BLaER1 treated with 17β-estradiol and CSF1 and Interleukin-3, amounts not matched to agents 10 nM and 100 nM (cell line): ENCODE results near the gene UBR4.

ENCODE experiments used
- H3K27ac ChIP-seq, 11 experiments: shearing (Covaris generic); formaldehyde crosslinking; 2 replicates each; pipeline ENCODE4 v1.8.1; 2022
- H3K27me3 ChIP-seq, 11 experiments: shearing (Covaris generic); formaldehyde crosslinking; 2 replicates each; pipeline ENCODE4 v1.8.1; 2022
- H3K36me3 ChIP-seq, 11 experiments: shearing (Covaris generic); formaldehyde crosslinking; 2 replicates each; pipeline ENCODE4 v1.8.1; 2022
- H3K4me1 ChIP-seq, 10 experiments: shearing (Covaris generic); formaldehyde crosslinking; 2 replicates each; pipeline ENCODE4 v1.8.1; 2022
- H3K4me2 ChIP-seq, 11 experiments: shearing (Covaris generic); formaldehyde crosslinking; 2 replicates each; pipeline ENCODE4 v1.8.1; 2022
- H3K4me3 ChIP-seq, 10 experiments: shearing (Covaris generic); formaldehyde crosslinking; 2 replicates each; pipeline ENCODE4 v1.8.1; 2022
- H3K9ac ChIP-seq, 11 experiments: shearing (Covaris generic); formaldehyde crosslinking; 2 replicates each; pipeline ENCODE4 v1.8.1; 2022
- H3K9me3 ChIP-seq, 11 experiments: shearing (Covaris generic); formaldehyde crosslinking; replicated peaks in 1 of 11; 2 replicates each; pipeline ENCODE4 v1.8.1; 2022
- H4K20me1 ChIP-seq, 11 experiments: shearing (Covaris generic); formaldehyde crosslinking; 2 replicates each; pipeline ENCODE4 v1.8.1; 2022
- Cebpa-rat ChIP-seq, 11 experiments: shearing (Covaris generic); IDR thresholded peaks; 2 replicates each; pipeline ENCODE4 v1.8.1; 2022

The UBR4 gene

GRCh38 chr1:19202396-19202795, 7.7 kb downstream of the UBR4 start:
- H3K9me3 ChIP-seq = no peaks in the 10 kb centered on the region
- no peak overlapping the region for H3K9ac ChIP-seq
- no peaks in the 10 kb centered on the region for H3K27me3 ChIP-seq
- TF ChIP-seq Cebpa-rat (IDR thresholded peaks at IDR 0.05) = no peak
- H4K20me1 ChIP-seq = peaks cover 73 to 100% (median 90%) of the 10 kb centered on the region in 11 experiments
- peaks cover 6 to 52% (median 26%) of the 10 kb centered on the region in 10 experiments; a peak in 18 of 20 replicates for H3K4me1 ChIP-seq
- no peak overlapping the region for H3K4me3 ChIP-seq
- peaks cover 48 to 89% (median 61%) of the 10 kb centered on the region in 11 experiments for H3K36me3 ChIP-seq
- H3K27ac ChIP-seq = no peak overlapping the region
- no peak overlapping the region for H3K4me2 ChIP-seq

- Histone ChIP-seq H3K9ac (no peak overlapping the region), H3K4me2 (no peak overlapping the region), H3K4me1 (peaks cover 0 to 29% (median 10%) of the 10 kb centered on the region in 10 experiments; a peak in 14 of 20 replicates), H3K4me3 (no peak overlapping the region), H3K27me3 (no peaks in the 10 kb centered on the region), H3K9me3 (no peaks in the 10 kb centered on the region), H3K27ac (no peak overlapping the region), H4K20me1 (peaks cover 58 to 99% (median 69%) of the 10 kb centered on the region in 11 experiments), H3K36me3 (peaks cover 71 to 98% (median 83%) of the 10 kb centered on the region in 11 experiments)
- TF ChIP-seq Cebpa-rat (IDR thresholded peaks at IDR 0.05) = no peak
Observed at GRCh38 chr1:19199969-19200604, 10.0 kb downstream of the UBR4 start.

GRCh38 chr1:19199329-19199968, 10.6 kb downstream of the UBR4 start:
- Histone ChIP-seq H3K36me3 (peaks cover 78 to 98% (median 89%) of the 10 kb centered on the region in 11 experiments), H3K27me3 (no peaks in the 10 kb centered on the region)
- no peak for TF ChIP-seq Cebpa-rat (IDR thresholded peaks at IDR 0.05)

GRCh38 chr1:19198820-19199219, 11.2 kb downstream of the UBR4 start:
- Histone ChIP-seq H3K27me3 (no peaks in the 10 kb centered on the region), H3K27ac (no peak overlapping the region), H3K9me3 (no peaks in the 10 kb centered on the region), H4K20me1 (peaks cover 46 to 98% (median 65%) of the 10 kb centered on the region in 11 experiments), H3K4me3 (no peak overlapping the region), H3K36me3 (peaks cover 84 to 100% (median 96%) of the 10 kb centered on the region in 11 experiments), H3K4me1 (peaks cover 0 to 16% (median 0%) of the 10 kb centered on the region in 10 experiments; a peak in 4 of 20 replicates), H3K4me2 (no peak overlapping the region), H3K9ac (no peak overlapping the region)
- TF ChIP-seq Cebpa-rat (IDR thresholded peaks at IDR 0.05) = no peak

More at GRCh38 chr1:19199329-19199968, 10.6 kb downstream of the UBR4 start:
- no peak overlapping the region for H3K4me3 ChIP-seq
- no peak overlapping the region for H3K27ac ChIP-seq
- peaks cover 52 to 98% (median 65%) of the 10 kb centered on the region in 11 experiments for H4K20me1 ChIP-seq
- no peak overlapping the region for H3K9ac ChIP-seq
- peaks cover 0 to 22% (median 3%) of the 10 kb centered on the region in 10 experiments; a peak in 14 of 20 replicates for H3K4me1 ChIP-seq
- no peak overlapping the region for H3K4me2 ChIP-seq
- H3K9me3 ChIP-seq = no peaks in the 10 kb centered on the region

- Histone ChIP-seq H3K9me3 (no peaks in the 10 kb centered on the region), H3K27ac (no peak overlapping the region), H4K20me1 (peaks cover 36 to 98% (median 56%) of the 10 kb centered on the region in 11 experiments), H3K36me3 (peaks cover 92 to 100% (median 98%) of the 10 kb centered on the region in 11 experiments), H3K9ac (no peak overlapping the region), H3K4me2 (no peak overlapping the region), H3K4me1 (peaks cover 0 to 8% (median 0%) of the 10 kb centered on the region in 10 experiments; a peak in 1 of 20 replicates), H3K27me3 (no peaks in the 10 kb centered on the region), H3K4me3 (no peak overlapping the region)
- TF ChIP-seq Cebpa-rat (IDR thresholded peaks at IDR 0.05) = no peak
Observed at GRCh38 chr1:19197845-19198244, 12.2 kb downstream of the UBR4 start.

- Histone ChIP-seq H3K9me3 (no peaks in the 10 kb centered on the region), H3K9ac (no peak overlapping the region; a peak in 1 of 22 replicates), H3K27me3 (no peaks in the 10 kb centered on the region), H3K36me3 (peaks cover 99 to 100% (median 100%) of the 10 kb centered on the region in 11 experiments), H3K4me1 (no peaks in the 10 kb centered on the region), H3K4me3 (no peak overlapping the region), H3K4me2 (no peak overlapping the region), H4K20me1 (peaks cover 24 to 92% (median 45%) of the 10 kb centered on the region in 11 experiments; a peak in 21 of 22 replicates), H3K27ac (no peak overlapping the region)
- no peak for TF ChIP-seq Cebpa-rat (IDR thresholded peaks at IDR 0.05)
Observed at GRCh38 chr1:19196331-19196730, 13.7 kb downstream of the UBR4 start.

GRCh38 chr1:19193004-19193403, 17.1 kb downstream of the UBR4 start:
- Histone ChIP-seq H3K4me3 (no peak overlapping the region), H3K36me3 (peaks cover 98 to 100% (median 99%) of the 10 kb centered on the region in 11 experiments), H3K27ac (no peak overlapping the region), H3K9me3 (no peaks in the 10 kb centered on the region), H4K20me1 (peaks cover 0 to 92% (median 34%) of the 10 kb centered on the region in 11 experiments; a peak in 15 of 22 replicates), H3K4me2 (no peak overlapping the region), H3K4me1 (no peaks in the 10 kb centered on the region), H3K9ac (no peak overlapping the region), H3K27me3 (no peaks in the 10 kb centered on the region)
- no peak for TF ChIP-seq Cebpa-rat (IDR thresholded peaks at IDR 0.05)

- peaks cover 97 to 100% (median 99%) of the 10 kb centered on the region in 11 experiments for H3K36me3 ChIP-seq
- H4K20me1 ChIP-seq = peaks cover 0 to 90% (median 29%) of the 10 kb centered on the region in 11 experiments; a peak in 15 of 22 replicates
- H3K27me3 ChIP-seq = no peaks in the 10 kb centered on the region
- no peaks in the 10 kb centered on the region for H3K4me1 ChIP-seq
- no peak for TF ChIP-seq Cebpa-rat (IDR thresholded peaks at IDR 0.05)
- no peak overlapping the region; a peak in 1 of 22 replicates for H3K9ac ChIP-seq
- H3K27ac ChIP-seq = no peak overlapping the region
- H3K4me2 ChIP-seq = no peak overlapping the region
- H3K9me3 ChIP-seq = no peaks in the 10 kb centered on the region
- H3K4me3 ChIP-seq = no peak overlapping the region
Observed at GRCh38 chr1:19191811-19192210, 18.3 kb downstream of the UBR4 start.

GRCh38 chr1:19190468-19190867, 19.6 kb downstream of the UBR4 start:
- Histone ChIP-seq H3K4me1 (no peaks in the 10 kb centered on the region), H3K9me3 (no peaks in the 10 kb centered on the region), H3K27me3 (no peaks in the 10 kb centered on the region), H3K36me3 (peaks cover 97 to 100% (median 99%) of the 10 kb centered on the region in 11 experiments), H3K4me3 (no peak overlapping the region), H3K9ac (no peak overlapping the region), H3K4me2 (no peak overlapping the region), H4K20me1 (peaks cover 0 to 77% (median 35%) of the 10 kb centered on the region in 11 experiments; a peak in 15 of 22 replicates), H3K27ac (no peak overlapping the region)
- TF ChIP-seq Cebpa-rat (IDR thresholded peaks at IDR 0.05) = no peak
